ENCODE measurements around the gene UNC5C. TPM values are rescaled to one million over a fixed set of nuclear protein-coding genes. Genes with fewer than 3 reads are reported as not detected.

UNC5C gene
- total and polyA plus RNA-seq, 2 donors (not counting 1 experiment from before 2014, with no cell fraction given), result 2.0 to 11.6 TPM

DNA sequence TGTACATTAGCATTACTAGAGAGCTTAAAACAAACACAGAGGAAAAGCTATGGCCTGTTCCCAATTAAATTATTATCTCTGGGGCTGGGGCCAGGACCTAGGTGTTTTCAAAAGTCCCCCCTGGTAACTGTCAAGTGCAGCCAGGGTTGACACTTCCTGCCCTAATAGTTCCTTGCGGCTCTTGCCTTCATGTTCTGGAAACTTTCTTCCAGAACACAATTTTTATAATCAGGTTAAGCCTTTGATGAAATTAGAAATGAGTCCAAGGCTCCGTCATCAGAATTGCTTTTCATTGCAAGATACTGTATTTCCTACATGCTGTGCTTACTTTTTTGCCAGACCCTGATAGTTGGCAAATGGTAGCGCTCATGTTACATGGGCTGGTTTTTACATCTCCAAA, 229.6 kb downstream of the UNC5C start:
- TF ChIP-seq EZH2 (IDR thresholded peaks at IDR 0.05; ENCODE audit: low read length, missing control alignments), result no peak
- TF ChIP-seq, protein P1, sequence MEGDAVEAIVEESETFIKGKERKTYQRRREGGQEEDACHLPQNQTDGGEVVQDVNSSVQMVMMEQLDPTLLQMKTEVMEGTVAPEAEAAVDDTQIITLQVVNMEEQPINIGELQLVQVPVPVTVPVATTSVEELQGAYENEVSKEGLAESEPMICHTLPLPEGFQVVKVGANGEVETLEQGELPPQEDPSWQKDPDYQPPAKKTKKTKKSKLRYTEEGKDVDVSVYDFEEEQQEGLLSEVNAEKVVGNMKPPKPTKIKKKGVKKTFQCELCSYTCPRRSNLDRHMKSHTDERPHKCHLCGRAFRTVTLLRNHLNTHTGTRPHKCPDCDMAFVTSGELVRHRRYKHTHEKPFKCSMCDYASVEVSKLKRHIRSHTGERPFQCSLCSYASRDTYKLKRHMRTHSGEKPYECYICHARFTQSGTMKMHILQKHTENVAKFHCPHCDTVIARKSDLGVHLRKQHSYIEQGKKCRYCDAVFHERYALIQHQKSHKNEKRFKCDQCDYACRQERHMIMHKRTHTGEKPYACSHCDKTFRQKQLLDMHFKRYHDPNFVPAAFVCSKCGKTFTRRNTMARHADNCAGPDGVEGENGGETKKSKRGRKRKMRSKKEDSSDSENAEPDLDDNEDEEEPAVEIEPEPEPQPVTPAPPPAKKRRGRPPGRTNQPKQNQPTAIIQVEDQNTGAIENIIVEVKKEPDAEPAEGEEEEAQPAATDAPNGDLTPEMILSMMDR (conservative IDR thresholded peaks at IDR 0.05 in 1 of 2, IDR thresholded peaks at IDR 0.05 in 1 of 2; ENCODE audit: low read depth in 1 of 2, low read length in 2 of 2), result no peak
- Histone ChIP-seq H3K4me3 (replicated peaks in 1 of 4; ENCODE audit: control extremely low read depth in 1 of 4, insufficient read depth in 1 of 4, low read depth in 3 of 4, low read length in 4 of 4) (no peak overlapping the region), H3K27me3 (ENCODE audit: control insufficient read depth, insufficient read depth, low read length) (no peaks in the 10 kb centered on the region), H3K4me1 (ENCODE audit: control insufficient read depth, extremely low read depth, insufficient read depth, low read length) (no peaks in the 10 kb centered on the region), H3K36me3 (ENCODE audit: control insufficient read depth, insufficient read depth, low read length) (no peaks in the 10 kb centered on the region), H2AFZ (ENCODE audit: low read length) (no peak overlapping the region), H3K9me3 (ENCODE audit: control insufficient read depth, insufficient read depth, low read depth, low read length) (no peaks in the 10 kb centered on the region), H3K4me2 (ENCODE audit: extremely low read depth, insufficient read depth, low read length) (no peak overlapping the region), H3K79me2 (ENCODE audit: control insufficient read depth, insufficient read depth, low read length) (no peaks in the 10 kb centered on the region), H4K20me1 (ENCODE audit: control insufficient read depth, extremely low read depth, insufficient read depth, low read length) (peaks cover 2% of the 10 kb centered on the region), H3K27ac (ENCODE audit: insufficient read depth, low read length) (no peak overlapping the region), H3K9ac (ENCODE audit: insufficient read depth, low read length) (no peak overlapping the region)
- no peak for DNase-seq (ENCODE audit: low read depth in 2 of 2)

DNA sequence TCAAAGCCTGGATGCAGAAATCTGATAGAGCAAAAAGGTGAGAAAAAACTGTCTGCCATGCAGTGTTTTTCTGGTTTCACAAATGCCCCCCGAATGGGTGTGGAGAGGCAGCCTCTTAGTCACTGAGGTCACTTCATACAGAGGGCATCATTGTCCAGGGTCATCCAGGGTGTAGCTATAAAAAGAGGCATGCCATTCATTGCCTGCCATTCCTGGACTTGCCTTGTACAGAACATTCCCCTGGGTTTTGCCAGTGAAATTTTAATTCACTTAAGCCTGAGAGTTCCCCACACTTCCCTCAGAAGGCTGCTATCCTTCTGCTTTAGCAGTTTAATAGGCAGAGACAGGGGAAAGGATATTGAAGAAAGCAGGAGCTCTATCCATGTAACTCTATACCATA, 230.3 kb downstream of the UNC5C start:
- no peaks in the 10 kb centered on the region for H3K9me3 ChIP-seq (ENCODE audit: control insufficient read depth, insufficient read depth, low read depth, low read length)
- TF ChIP-seq, protein P1 (conservative IDR thresholded peaks at IDR 0.05 in 1 of 2, IDR thresholded peaks at IDR 0.05 in 1 of 2; ENCODE audit: low read depth in 1 of 2, low read length in 2 of 2), result no peak
- TF ChIP-seq EZH2 (IDR thresholded peaks at IDR 0.05; ENCODE audit: low read length, missing control alignments), result no peak
- H3K27me3 ChIP-seq (ENCODE audit: control insufficient read depth, insufficient read depth, low read length), result no peaks in the 10 kb centered on the region
- no peak overlapping the region for H2AFZ ChIP-seq (ENCODE audit: low read length)
- no peaks in the 10 kb centered on the region for H3K4me1 ChIP-seq (ENCODE audit: control insufficient read depth, extremely low read depth, insufficient read depth, low read length)
- no peak overlapping the region for H3K4me3 ChIP-seq (replicated peaks in 1 of 4; ENCODE audit: control extremely low read depth in 1 of 4, insufficient read depth in 1 of 4, low read depth in 3 of 4, low read length in 4 of 4)
- no peaks in the 10 kb centered on the region for H3K36me3 ChIP-seq (ENCODE audit: control insufficient read depth, insufficient read depth, low read length)
- no peak overlapping the region for H3K4me2 ChIP-seq (ENCODE audit: extremely low read depth, insufficient read depth, low read length)
- no peaks in the 10 kb centered on the region for H3K79me2 ChIP-seq (ENCODE audit: control insufficient read depth, insufficient read depth, low read length)
- H3K27ac ChIP-seq (ENCODE audit: insufficient read depth, low read length), result no peak overlapping the region
- no peak for DNase-seq (ENCODE audit: low read depth in 2 of 2)
- H3K9ac ChIP-seq (ENCODE audit: insufficient read depth, low read length), result no peak overlapping the region
- peaks cover 2% of the 10 kb centered on the region for H4K20me1 ChIP-seq (ENCODE audit: control insufficient read depth, extremely low read depth, insufficient read depth, low read length)

DNA sequence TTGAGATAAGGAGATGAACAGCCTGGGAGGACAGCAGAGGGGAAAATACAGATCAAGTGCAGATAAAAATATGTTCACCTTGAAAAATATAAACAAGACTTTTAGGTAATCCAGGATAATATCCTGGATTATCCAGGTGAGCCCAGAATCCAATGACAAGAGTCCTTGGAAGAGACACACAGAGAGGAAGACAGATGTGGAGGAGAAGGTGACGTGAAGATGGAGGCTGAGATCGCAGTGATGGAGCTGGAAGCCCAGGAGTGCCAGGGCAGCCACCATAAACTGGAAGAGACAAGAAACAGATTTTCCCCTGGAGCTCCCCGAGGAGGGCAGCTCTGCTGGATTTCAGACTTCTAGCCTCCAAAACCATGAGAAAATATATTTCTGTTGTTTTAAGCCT, 230.7 kb downstream of the UNC5C start:
- no peaks in the 10 kb centered on the region for H3K4me1 ChIP-seq (ENCODE audit: control insufficient read depth, extremely low read depth, insufficient read depth, low read length)
- no peak for DNase-seq (ENCODE audit: low read depth in 2 of 2)
- no peak overlapping the region for H3K9ac ChIP-seq (ENCODE audit: insufficient read depth, low read length)
- no peak overlapping the region for H2AFZ ChIP-seq (ENCODE audit: low read length)
- H3K27me3 ChIP-seq (ENCODE audit: control insufficient read depth, insufficient read depth, low read length), result no peaks in the 10 kb centered on the region
- no peaks in the 10 kb centered on the region for H3K36me3 ChIP-seq (ENCODE audit: control insufficient read depth, insufficient read depth, low read length)
- H3K4me3 ChIP-seq (replicated peaks in 1 of 4; ENCODE audit: control extremely low read depth in 1 of 4, insufficient read depth in 1 of 4, low read depth in 3 of 4, low read length in 4 of 4), result no peak overlapping the region
- H3K9me3 ChIP-seq (ENCODE audit: control insufficient read depth, insufficient read depth, low read depth, low read length), result no peaks in the 10 kb centered on the region
- peaks cover 2% of the 10 kb centered on the region for H4K20me1 ChIP-seq (ENCODE audit: control insufficient read depth, extremely low read depth, insufficient read depth, low read length)
- TF ChIP-seq, protein P1 (conservative IDR thresholded peaks at IDR 0.05 in 1 of 2, IDR thresholded peaks at IDR 0.05 in 1 of 2; ENCODE audit: low read depth in 1 of 2, low read length in 2 of 2), result no peak
- TF ChIP-seq EZH2 (IDR thresholded peaks at IDR 0.05; ENCODE audit: low read length, missing control alignments), result no peak
- no peak overlapping the region for H3K27ac ChIP-seq (ENCODE audit: insufficient read depth, low read length)
- no peak overlapping the region for H3K4me2 ChIP-seq (ENCODE audit: extremely low read depth, insufficient read depth, low read length)
- H3K79me2 ChIP-seq (ENCODE audit: control insufficient read depth, insufficient read depth, low read length), result no peaks in the 10 kb centered on the region

All from fibroblast of lung (primary cell).